Keratinocyte (primary cell): ENCODE data around the gene RBM38.

Source experiments
- EZH2 ChIP-seq: IDR thresholded peaks from one replicate; pipeline ENCODE4 v1.6.1; 2012; ENCODE audit warnings: inconsistent platforms, mild to moderate bottlenecking, low read length, moderate library complexity
- TF ChIP-seq, protein P1 (sequence below), 3 experiments: IDR thresholded peaks in 1 of 3; conservative IDR thresholded peaks in 1 of 3; optimal IDR thresholded peaks in 1 of 3; 2 replicates in 2 of 3; 3 replicates in 1 of 3; pipeline versions ENCODE3 to v1.5.1; 2011; ENCODE audit warnings: low read length in 3 of 3, mild to moderate bottlenecking in 3 of 3, moderate library complexity in 2 of 3, control low read depth in 1 of 3, inconsistent platforms in 1 of 3; ENCODE audit not compliant: insufficient read depth in 2 of 3; ENCODE audit errors: extremely low read depth in 1 of 3

DNA sequence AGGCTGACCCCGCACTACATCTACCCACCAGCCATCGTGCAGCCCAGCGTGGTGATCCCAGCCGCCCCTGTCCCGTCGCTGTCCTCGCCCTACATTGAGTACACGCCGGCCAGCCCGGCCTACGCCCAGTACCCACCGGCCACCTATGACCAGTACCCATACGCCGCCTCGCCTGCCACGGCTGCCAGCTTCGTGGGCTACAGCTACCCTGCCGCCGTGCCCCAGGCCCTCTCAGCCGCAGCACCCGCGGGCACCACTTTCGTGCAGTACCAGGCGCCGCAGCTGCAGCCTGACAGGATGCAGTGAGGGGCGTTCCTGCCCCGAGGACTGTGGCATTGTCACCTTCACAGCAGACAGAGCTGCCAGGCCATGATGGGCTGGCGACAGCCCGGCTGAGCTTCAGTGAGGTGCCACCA is 16.4 kb downstream of the RBM38 start:
- TF ChIP-seq, protein P1, sequence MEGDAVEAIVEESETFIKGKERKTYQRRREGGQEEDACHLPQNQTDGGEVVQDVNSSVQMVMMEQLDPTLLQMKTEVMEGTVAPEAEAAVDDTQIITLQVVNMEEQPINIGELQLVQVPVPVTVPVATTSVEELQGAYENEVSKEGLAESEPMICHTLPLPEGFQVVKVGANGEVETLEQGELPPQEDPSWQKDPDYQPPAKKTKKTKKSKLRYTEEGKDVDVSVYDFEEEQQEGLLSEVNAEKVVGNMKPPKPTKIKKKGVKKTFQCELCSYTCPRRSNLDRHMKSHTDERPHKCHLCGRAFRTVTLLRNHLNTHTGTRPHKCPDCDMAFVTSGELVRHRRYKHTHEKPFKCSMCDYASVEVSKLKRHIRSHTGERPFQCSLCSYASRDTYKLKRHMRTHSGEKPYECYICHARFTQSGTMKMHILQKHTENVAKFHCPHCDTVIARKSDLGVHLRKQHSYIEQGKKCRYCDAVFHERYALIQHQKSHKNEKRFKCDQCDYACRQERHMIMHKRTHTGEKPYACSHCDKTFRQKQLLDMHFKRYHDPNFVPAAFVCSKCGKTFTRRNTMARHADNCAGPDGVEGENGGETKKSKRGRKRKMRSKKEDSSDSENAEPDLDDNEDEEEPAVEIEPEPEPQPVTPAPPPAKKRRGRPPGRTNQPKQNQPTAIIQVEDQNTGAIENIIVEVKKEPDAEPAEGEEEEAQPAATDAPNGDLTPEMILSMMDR (optimal IDR thresholded peaks at IDR 0.05 in 1 of 3, IDR thresholded peaks at IDR 0.05 in 1 of 3, conservative IDR thresholded peaks at IDR 0.05 in 1 of 3; ENCODE audit: extremely low read depth in 1 of 3, insufficient read depth in 2 of 3, low read length in 3 of 3): no peak
- TF ChIP-seq EZH2: no peak
